A673 (cell line): Measurements from ENCODE around the gene FBXO41. TPM values are rescaled to one million over a fixed set of nuclear protein-coding genes. Genes with fewer than 3 reads are reported as not detected.

Source experiments
- BruUV-seq: library from RNA; stranded (reverse); fragments of 400-500 nt; replicated peaks from 2 replicates; lab custom pipeline; 2021; lab: Mats Ljungman, UMichigan
- CTCF ChIA-PET: fragments of 300-600 bp; sonication (Branson Sonifier 250); formaldehyde crosslinking; loops from one replicate; lab custom pipeline; 2022; ENCODE audit warnings: antibody characterized with exemption; lab: Charles Lee
- POLR2A ChIA-PET: fragments of 300-600 bp; sonication (Branson Sonifier 250); formaldehyde crosslinking; loops from one replicate; lab custom pipeline; 2022; ENCODE audit warnings: antibody characterized with exemption; ENCODE audit not compliant: low non-redundant PET; lab: Charles Lee
- DNase-seq: peaks from one replicate; pipeline ENCODE4 v3.0.0-alpha.2; 2015; ENCODE audit warnings: low spot score
- H3K27ac ChIP-seq: fragments of 200-600 bp; sonication (generic); 2 replicates; pipeline ENCODE4 v1.5.1; 2016; ENCODE audit warnings: mixed run types, low read depth, mild to moderate bottlenecking, mixed read lengths, antibody characterized with exemption, low read length; ENCODE audit not compliant: poor library complexity, severe bottlenecking
- H3K27me3 ChIP-seq: fragments of 200-600 bp; sonication (generic); replicated peaks from 2 replicates; pipeline ENCODE4 v1.6.1; 2017; ENCODE audit warnings: mixed run types, low read depth, mild to moderate bottlenecking, mixed read lengths, antibody characterized with exemption, low read length; ENCODE audit not compliant: insufficient read depth, poor library complexity
- H3K36me3 ChIP-seq: fragments of 200-600 bp; sonication (generic); 2 replicates; pipeline ENCODE4 v1.6.1; 2016; ENCODE audit warnings: mixed run types, mild to moderate bottlenecking, mixed read lengths, antibody characterized with exemption, low read length; ENCODE audit not compliant: insufficient read depth, poor library complexity, severe bottlenecking
- H3K4me1 ChIP-seq: fragments of 200-600 bp; sonication (generic); 2 replicates; pipeline ENCODE4 v1.6.1; 2017; ENCODE audit warnings: mixed run types, mild to moderate bottlenecking, mixed read lengths, antibody characterized with exemption, low read length; ENCODE audit not compliant: insufficient read depth, poor library complexity, severe bottlenecking
- H3K4me3 ChIP-seq: fragments of 200-600 bp; sonication (generic); 2 replicates; pipeline ENCODE4 v1.5.1; 2016; ENCODE audit warnings: low read depth, mixed run types, mild to moderate bottlenecking, mixed read lengths, low read length; ENCODE audit not compliant: poor library complexity, severe bottlenecking
- H3K9me3 ChIP-seq: fragments of 200-600 bp; sonication (generic); 2 replicates; pipeline ENCODE4 v1.6.1; 2016; ENCODE audit warnings: mixed run types, low read depth, mild to moderate bottlenecking, mixed read lengths, antibody characterized with exemption, low read length; ENCODE audit not compliant: poor library complexity, severe bottlenecking
- EZH2 ChIP-seq: fragments of 200-600 bp; sonication (generic); IDR thresholded peaks from 2 replicates; pipeline ENCODE4 v1.6.1; 2017; ENCODE audit warnings: borderline replicate concordance, low read depth, mild to moderate bottlenecking, mixed read lengths, antibody characterized with exemption, low read length; ENCODE audit not compliant: poor library complexity, severe bottlenecking
- intact Hi-C: fragments of 100-400 bp; cut with micrococcal nuclease; formaldehyde crosslinking; loops from one replicate; pipeline ENCODE4 v1.10.0; 2022; ENCODE audit not compliant: unreplicated experiment
- total RNA-seq: library from RNA; stranded (reverse); gene quantifications from 2 replicates; pipeline ENCODE4 v1.2.3, GENCODE V29; 2021
- TF ChIP-seq, protein P1 (sequence below): fragments of 300-800, 200-600 bp; sonication (generic); conservative IDR thresholded peaks from 2 replicates; pipeline ENCODE4 v1.5.1; 2017; ENCODE audit warnings: low read depth, mild to moderate bottlenecking, antibody characterized with exemption, low read length, moderate library complexity, mixed read lengths

FBXO41 gene
- total RNA-seq, 1 experiment from 2014 or later = 8.6 TPM

DNA sequence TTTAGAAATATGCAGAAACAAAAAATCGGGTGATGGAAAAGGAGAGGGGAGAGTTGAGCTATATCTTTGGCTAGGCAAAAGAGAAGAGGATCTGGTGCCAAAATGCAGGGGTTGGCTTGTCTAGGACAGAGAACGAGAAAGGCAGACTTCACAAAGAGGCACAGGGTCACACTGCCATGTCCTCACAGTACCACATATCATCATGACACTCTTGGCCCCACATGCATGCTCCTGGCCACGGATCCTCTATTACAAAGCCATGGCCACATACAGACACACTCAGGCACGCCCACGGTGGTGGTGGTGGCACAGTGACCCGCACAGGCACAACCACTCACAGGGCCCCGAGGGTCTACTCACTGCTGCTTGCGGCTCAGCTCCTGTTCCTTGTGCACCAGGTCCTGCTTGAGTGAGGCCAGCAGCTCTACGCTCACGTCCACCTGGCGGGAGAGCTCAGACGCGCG, 15.9 kb downstream of the FBXO41 start:
- no TSS peak for BruUV-seq
- TF ChIP-seq, protein P1, sequence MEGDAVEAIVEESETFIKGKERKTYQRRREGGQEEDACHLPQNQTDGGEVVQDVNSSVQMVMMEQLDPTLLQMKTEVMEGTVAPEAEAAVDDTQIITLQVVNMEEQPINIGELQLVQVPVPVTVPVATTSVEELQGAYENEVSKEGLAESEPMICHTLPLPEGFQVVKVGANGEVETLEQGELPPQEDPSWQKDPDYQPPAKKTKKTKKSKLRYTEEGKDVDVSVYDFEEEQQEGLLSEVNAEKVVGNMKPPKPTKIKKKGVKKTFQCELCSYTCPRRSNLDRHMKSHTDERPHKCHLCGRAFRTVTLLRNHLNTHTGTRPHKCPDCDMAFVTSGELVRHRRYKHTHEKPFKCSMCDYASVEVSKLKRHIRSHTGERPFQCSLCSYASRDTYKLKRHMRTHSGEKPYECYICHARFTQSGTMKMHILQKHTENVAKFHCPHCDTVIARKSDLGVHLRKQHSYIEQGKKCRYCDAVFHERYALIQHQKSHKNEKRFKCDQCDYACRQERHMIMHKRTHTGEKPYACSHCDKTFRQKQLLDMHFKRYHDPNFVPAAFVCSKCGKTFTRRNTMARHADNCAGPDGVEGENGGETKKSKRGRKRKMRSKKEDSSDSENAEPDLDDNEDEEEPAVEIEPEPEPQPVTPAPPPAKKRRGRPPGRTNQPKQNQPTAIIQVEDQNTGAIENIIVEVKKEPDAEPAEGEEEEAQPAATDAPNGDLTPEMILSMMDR = no peak
- TF ChIP-seq EZH2 = no peak
- H3K27me3 ChIP-seq = no peaks in the 10 kb centered on the region
- intact Hi-C loops = no loop called here
- no peaks in the 10 kb centered on the region for H3K4me1 ChIP-seq
- H3K27ac ChIP-seq = no peak overlapping the region
- DNase-seq = no peak
- H3K9me3 ChIP-seq = no peaks in the 10 kb centered on the region
- CTCF ChIA-PET = no interaction called here
- no peaks in the 10 kb centered on the region for H3K36me3 ChIP-seq
- POLR2A ChIA-PET = no interaction called here
- no peak overlapping the region for H3K4me3 ChIP-seq

DNA sequence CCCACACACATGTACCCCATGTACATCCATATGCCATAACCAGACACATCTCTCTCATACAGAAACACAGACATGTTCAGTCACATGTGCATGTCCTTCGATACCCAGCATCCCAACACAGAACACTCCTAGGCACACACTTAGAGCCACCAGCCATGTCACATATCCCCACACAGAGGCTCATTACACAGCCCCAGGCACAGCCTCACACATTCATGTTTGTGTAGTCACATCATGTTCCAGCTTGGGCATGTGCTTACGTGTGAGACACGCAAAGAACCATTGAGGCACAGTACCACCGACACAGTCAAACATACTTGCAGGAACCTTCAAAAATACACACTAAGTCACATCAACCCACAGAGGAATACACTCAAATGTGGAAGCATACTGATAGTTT, 17.3 kb downstream of the FBXO41 start:
- ChIA-PET CTCF (interaction anchor here (0.7 kb wide), 1 partner anchor 27 kb away, joined by 3 read pairs; no protein-coding TSS in a partner anchor), POLR2A (no interaction called here)
- intact Hi-C loops = no loop called here
- Histone ChIP-seq H3K4me1 (no peaks in the 10 kb centered on the region), H3K27ac (no peak overlapping the region), H3K9me3 (no peaks in the 10 kb centered on the region), H3K27me3 (no peaks in the 10 kb centered on the region), H3K36me3 (no peaks in the 10 kb centered on the region), H3K4me3 (no peak overlapping the region)
- no peak for DNase-seq
- no TSS peak for BruUV-seq
- TF ChIP-seq EZH2 = no peak
- TF ChIP-seq, protein P1 = no peak

DNA sequence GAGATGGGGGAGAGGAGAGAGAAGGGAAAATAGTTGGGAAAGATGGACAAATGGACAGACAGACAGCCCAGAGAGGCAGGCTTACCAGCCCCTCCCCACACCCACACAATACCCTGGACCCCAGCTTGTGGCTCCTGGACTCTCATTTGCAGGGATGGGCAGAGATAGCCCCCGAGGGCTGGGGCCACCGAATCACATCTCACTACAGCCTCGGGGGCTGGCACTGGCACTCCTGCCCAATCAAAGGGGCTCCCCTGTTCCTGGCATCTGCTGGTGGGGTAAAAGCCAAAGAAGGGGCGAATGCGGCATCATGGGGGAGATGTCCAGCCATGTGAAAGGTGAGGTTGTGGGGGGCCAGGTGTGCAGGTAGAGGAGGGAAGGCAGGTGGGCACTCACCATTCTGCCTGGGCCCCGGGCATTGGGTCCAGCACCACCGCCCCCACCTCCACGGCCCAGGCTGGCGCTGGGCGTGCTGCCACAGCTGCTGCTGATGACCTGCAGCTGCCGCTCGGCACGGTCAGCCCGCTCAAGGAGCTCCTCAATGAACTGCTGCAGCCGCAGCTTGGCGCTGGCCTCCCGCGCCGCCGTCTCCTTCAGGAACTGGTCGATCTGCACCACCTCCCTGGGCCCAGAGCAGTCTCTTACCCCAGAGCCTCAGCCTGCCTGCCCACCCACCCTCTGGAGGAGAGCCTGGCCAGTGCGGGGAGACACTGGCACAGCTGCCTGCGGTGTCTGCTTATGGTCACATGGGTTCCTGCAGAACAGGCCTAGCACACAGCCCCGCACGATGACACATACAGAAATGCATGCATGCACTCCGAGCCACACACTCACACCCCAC, 18.0 kb downstream of the FBXO41 start:
- H3K27ac ChIP-seq = no peak overlapping the region
- ChIA-PET POLR2A (no interaction called here), CTCF (interaction anchor here (0.7 kb wide), 1 partner anchor 27 kb away, joined by 3 read pairs; no protein-coding TSS in a partner anchor)
- no TSS peak for BruUV-seq
- H3K4me3 ChIP-seq = no peak overlapping the region
- intact Hi-C loops = no loop called here
- H3K36me3 ChIP-seq = no peaks in the 10 kb centered on the region
- no peaks in the 10 kb centered on the region for H3K4me1 ChIP-seq
- H3K27me3 ChIP-seq = no peaks in the 10 kb centered on the region
- DNase-seq = no peak
- TF ChIP-seq, protein P1 = no peak
- TF ChIP-seq EZH2 = no peak
- no peaks in the 10 kb centered on the region for H3K9me3 ChIP-seq
